COLO829 (cell line): ENCODE results near the gene TRMT44.
"Not testable (repeated sequence)": the region's sequence is repeated elsewhere in the genome, so short reads cannot be mapped to it uniquely, and the experiment has no call there.

Experiments
- DNase-seq: peaks from one replicate; pipeline ENCODE4 v3.0.0; 2012; ENCODE audit warnings: low spot score

The TRMT44 gene

DNA sequence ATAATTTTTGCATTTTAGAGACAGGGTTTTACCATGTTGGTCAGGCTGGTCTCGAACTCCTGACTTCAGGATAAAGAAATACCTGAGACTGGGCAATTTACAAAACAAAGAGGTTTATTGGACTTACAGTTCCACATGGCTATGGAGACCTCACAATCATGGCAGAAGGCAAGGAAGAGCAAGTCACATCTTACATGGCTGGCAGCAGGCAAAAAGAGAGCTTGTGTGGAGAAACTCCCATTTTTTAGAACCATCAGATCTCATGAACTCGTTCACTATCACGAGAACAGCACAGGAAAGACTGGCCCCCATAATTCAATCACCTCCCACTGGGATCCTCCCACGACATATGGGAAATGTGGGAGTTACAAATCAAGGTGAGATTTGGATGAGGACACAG, 72.5 kb downstream of the TRMT44 start:
- DNase-seq, result not testable (repeated sequence)

DNA sequence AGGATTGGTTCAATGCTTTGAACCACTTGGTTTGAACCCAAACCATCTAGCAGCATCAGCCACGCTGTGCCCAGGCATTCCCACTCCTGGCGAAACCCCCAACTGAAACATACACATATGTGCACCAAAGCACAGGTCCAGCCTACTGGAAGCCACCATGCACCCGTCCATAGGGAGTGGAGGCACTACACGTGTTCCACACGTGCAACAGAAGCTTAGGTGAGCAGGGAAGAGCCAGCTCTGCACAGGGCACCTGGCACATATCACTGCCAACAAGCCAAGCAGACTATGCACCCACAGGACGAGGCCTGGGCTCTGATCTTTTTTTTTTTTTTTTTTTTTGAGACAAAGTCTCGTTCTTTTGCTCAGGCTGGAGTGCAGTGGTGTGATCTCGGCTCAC, 73.4 kb downstream of the TRMT44 start:
- no peak for DNase-seq

DNA sequence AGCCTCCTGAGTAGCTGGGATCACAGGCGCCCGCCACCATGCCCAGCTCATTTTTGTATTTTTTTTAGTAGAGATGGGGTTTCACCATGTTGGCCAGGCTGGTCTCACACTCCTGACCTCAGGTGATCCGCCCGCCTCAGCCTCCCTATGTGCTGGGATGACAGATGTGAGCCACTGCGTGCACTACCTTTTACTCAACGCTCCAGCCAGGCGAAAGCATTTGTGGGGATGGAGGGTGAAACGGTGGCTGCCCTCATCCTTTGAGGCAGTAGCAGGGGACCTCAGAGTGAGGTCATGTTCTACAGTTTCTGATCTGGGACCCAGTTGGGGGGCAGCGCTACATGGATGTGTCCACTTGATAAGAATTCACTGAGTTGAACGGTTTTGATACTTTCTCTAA, 73.8 kb downstream of the TRMT44 start:
- DNase-seq, result no peak

DNA sequence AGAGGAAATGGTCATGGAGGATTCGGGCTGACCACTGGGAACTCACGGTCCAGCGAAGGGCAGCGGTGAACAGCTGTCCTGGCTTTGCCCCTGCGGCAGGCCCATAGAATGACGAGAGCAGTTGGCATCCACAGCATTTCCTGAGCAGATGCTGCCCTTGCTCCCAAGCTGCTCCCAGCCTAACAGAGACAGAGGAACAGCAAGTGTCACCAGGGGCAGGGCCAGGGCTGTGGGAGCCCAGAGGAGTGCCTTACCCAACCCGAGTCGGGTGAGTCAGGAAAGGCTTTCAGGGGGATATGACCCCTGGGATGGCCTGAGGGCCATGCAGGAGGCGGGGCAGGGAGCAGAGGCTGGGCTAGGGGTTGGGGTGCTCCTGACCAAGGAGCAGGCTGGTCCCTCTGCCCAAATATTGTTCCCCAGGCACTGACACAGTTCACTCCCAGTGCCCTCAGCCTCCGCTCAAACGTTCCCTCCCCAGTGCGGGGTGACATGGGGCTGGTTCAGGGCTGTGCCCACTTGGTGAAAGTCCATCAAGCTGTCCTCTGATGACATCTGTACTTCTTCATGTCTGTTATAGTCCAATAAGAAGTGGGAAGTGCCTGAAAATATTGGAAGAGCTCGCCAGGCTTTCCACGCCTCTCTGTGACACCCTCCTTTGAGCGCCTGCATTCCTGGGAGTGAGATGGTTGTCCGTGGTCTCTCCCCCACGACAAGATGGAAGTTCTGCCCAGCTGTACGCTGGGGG, 74.9 kb downstream of the TRMT44 start:
- DNase-seq, result peak; percentile 4

DNA sequence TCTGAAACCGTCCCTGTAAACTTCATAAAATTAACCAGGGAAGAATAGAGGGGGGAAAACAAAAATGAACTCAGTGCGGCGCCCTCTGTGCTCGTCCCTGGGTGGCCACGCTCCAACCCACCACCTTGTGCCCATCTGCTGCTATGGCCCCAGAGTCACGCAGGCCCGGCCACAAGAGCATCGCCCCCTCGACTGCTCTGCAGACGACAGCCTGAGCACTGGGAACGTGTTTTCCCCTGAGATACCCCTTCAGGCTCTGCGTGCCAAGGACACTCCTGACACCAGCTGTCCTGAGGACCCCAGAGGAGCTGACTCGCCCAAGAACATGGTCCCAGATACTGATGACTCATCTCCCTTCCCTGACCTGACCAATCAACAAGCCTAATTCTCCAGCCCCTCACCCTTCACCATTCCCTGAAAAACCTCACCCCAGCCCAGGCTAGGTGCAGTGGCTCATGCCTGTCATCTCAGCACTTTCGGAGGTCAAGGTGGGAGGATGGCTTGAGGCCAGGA, 75.5 kb downstream of the TRMT44 start:
- DNase-seq, result no peak

DNA sequence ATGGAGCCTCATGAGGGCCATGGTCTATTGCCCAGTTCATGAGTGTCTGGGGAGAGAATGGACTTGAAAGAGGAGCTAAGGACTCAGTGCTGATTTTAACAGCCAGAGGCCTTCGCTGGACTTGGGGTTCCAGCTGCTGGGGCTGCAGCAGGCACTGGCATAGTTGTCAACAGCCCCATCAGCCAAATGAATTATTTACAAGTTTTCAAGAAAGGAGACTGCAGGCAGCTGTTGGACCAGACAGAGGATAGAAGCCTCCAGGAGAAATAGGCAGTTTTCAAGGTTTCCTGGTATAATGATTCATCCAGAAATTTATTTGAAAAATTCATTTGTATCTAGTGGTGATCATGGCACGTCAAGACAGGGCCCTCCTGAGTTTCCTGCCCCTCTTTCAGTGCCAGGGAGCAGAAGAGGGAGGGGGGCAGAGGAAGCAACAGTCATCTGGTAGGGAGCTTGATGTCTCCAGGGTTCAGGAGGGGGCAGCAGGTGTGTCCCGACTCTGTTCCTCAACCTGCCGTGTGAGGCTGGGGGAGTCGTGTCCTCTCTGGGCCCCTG, 76.5 kb downstream of the TRMT44 start:
- DNase-seq, result no peak

DNA sequence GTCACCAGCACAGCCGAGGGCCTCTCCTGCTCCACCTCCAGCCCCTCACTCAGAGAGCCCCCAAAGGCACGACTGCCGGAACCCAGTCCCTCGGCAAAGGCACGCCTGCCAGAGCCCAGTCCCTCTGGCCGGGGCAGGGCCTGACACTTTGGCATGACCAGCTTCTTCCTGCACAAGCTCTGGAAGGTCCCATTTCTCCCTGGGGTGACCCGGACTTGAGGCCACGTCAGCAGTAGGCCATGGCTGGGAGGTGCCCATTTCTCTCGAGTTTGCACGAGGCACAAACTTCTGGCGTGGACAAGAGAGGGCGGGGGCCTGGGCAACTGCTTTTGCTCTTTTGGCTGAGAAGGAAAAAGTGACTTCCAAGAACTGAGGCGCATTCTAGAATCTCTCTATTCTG, 77.4 kb downstream of the TRMT44 start:
- no peak for DNase-seq

DNA sequence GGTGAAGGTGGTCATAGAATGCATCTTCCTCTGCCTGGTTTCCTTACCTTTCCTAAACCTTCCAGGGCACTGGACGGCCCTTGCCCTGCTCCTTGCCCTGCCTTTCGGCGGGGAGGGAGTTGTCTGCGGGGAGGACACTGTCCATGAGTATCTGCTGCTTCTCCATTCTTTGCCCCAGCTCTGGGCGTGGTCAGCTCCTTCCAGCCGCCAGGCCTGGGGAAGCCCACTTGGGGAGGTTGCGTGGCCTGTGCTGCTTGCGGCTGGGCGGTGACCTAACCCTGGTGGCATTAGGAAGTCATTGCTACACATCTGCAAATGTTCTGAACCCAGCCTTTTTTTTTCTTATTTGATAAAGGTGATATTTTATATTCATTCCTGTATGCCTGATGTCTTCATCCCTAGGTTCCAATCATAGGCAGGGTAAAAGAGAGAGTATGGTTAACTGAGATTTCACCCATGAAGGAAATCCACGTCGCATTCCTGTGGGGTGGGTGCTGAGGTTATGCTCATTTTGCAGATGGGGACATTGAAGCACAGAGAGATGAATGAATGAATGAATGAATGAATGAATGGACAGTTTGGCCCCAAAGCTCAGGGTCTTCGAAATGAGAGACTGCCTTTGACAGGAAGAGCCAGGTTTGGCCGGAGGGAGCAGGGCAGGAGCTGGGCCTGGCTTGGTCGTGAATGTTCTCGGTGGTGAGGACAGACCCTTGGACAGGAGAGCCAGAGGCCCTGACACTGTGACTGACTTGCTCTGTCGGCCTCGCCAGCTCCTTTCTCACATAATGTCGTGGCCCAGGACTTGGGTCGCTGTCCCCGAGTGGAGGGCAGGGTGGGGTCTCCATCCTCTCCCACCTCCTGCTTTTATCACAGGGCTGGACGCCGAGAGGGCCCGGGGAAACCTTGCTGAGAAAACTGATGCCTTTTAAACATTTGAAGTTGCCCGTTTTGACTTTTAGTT, 81.9 kb downstream of the TRMT44 start:
- DNase-seq, result no peak

DNA sequence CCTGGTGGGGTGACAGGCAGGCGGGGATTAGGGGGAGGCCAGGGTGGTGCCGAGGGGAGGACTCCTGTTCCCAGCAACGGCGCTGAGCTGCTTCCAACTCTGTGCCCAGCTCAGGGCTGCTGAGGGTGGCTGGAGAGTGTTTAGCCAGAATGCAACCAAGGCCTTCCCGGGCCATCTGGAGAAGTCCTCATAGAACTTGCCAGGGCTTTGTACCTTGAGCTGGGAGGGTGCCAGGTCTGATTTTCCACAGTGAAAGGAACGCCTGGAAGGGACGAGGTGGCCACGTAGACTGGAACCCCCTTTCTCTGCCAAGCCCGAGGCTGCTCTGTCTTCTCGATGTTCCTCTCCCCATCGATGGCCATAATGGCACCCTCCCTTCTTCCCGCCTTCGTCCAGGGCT, 82.6 kb downstream of the TRMT44 start:
- no peak for DNase-seq

DNA sequence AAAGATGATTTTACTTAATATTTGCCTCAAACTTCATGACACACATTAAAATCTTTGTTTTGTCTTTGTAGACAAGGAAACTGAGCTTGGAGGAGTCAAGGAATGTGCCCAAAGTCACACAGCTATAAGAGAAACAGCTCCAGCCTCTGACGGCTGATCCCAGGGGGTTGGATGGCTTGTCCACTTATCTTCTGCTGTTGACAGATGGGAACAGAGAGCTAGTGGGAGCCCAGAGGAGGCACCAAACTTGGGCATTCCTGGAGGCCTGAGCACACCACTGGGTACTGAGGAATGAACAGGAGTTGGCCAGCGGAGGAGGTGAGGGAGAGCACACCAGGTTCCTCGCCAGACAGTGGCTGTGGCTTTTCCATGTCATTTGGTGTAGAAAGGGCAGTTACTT, 83.2 kb downstream of the TRMT44 start:
- no peak for DNase-seq

DNA sequence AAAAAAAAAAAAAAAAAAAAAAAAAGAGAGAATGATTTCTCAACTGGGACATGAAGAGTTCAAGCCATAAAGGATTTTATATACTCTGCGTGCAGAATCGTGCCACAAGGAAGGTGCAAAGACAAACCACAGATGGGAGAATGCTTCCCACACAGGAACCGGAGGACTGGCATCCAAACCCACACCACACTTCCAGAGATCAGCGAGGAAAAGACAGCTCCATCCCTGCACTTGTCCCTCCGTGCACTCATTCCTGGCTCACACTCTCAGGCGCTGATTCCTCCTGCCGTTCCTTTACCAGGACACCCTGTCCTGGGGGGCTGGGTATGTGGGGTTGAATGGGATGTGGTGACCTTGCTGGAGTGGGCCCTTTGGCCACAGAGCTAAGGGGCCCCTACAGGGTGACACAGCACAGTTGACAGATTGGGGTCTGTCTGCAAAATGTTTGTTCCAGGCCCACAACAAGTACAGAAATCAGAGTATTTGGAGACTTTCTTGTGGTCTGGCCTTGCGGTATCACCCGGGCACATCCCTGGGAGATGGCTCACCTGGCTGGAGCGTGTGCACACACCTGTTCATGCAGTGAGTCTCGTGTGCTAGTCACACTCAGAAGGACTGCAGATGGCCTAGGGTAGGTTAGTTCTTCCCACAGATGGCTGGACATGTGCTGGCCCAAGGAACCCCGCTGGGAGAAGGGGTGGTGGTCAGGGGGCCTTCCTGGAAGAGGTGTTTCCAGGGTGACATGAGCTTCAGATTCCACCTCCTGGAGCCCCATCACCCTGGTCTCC, 84.2 kb downstream of the TRMT44 start:
- no peak for DNase-seq

DNA sequence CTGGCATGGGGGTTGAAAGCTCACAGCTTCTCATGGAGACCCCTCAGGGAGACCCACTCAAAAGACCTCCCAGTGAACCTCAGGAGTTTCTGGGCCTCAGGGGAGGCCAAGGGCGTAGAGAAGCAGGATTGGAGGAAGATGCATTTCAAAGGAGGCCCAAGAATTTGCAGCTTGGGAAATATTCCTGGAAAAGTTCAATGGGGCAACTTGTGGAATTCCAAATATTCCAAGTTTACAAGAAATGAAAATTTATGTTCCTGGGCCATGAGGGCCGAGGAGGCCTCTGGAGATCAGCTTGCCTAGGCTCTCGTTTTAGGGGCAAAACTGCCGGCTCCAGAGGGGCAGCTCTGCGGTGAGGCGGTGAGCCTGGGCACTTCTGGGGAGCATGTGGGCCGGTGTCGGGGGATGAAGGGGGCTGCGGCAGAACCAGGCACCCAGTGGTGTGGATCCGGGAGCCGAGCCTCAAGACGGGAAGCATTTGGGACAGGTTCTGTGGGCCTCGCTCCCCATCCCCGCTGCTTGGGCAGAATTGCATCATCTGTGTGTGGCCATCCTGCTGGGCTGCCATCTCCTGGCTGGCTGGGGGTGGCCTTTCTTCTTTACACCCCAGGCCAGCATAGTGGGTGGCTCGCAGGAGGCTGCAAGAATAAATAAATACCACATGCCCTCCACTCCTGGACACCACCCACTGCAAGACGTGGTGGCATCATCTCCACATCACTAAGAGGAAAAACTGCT, 85.0 kb downstream of the TRMT44 start:
- DNase-seq, result no peak
